DLD1 (cell line): ENCODE measurements around the gene ATP1A3.

Experiments used
- in situ Hi-C: cut with HindIII; loops from 2 replicates; pipeline ENCODE4 v1.10.0; 2017; ENCODE audit warnings: low sequenced_read_pairs

Gene ATP1A3

GRCh38 chr19:41930926-41931592 is 63.0 kb downstream of the ATP1A3 start:
- in situ Hi-C loops = no loop called here

- in situ Hi-C loops = no loop called here
These were observed 63.7 kb downstream of the ATP1A3 start for GRCh38 chr19:41930322-41930722.

- in situ Hi-C loops = no loop called here
These were observed 64.4 kb downstream of the ATP1A3 start for GRCh38 chr19:41929536-41930071.

GRCh38 chr19:41928754-41929535 is 65.1 kb downstream of the ATP1A3 start:
- in situ Hi-C loops = no loop called here

- in situ Hi-C loops = no loop called here
These were observed 65.8 kb downstream of the ATP1A3 start, which contains the start of gene ERFL for GRCh38 chr19:41928221-41928683. ERFL (minus strand) TSS chr19:41928449; CDS start chr19:41912919, 15,530 bp downstream.

- in situ Hi-C loops = no loop called here
These were observed 66.4 kb downstream of the ATP1A3 start for GRCh38 chr19:41927497-41928192.

GRCh38 chr19:41926763-41927496 is 67.1 kb downstream of the ATP1A3 start:
- in situ Hi-C loops = no loop called here

GRCh38 chr19:41926028-41926762 is 67.8 kb downstream of the ATP1A3 start:
- in situ Hi-C loops = no loop called here

- in situ Hi-C loops = no loop called here
These were observed 68.6 kb downstream of the ATP1A3 start for GRCh38 chr19:41925208-41926003.

- in situ Hi-C loops = no loop called here
These were observed 69.6 kb downstream of the ATP1A3 start for GRCh38 chr19:41924151-41925145.

GRCh38 chr19:41923045-41923788 is 70.8 kb downstream of the ATP1A3 start:
- in situ Hi-C loops = no loop called here

GRCh38 chr19:41922585-41922984 is 71.4 kb downstream of the ATP1A3 start:
- in situ Hi-C loops = no loop called here

GRCh38 chr19:41921577-41922576 is 72.2 kb downstream of the ATP1A3 start:
- in situ Hi-C loops = no loop called here

- in situ Hi-C loops = no loop called here
These were observed 73.0 kb downstream of the ATP1A3 start for GRCh38 chr19:41920882-41921576.

GRCh38 chr19:41919948-41920712 is 73.9 kb downstream of the ATP1A3 start:
- in situ Hi-C loops = no loop called here
